Peyer's patch (tissue), 4 donors: Measurements from ENCODE around the gene PRPF38A. TPM values are rescaled to one million over a fixed set of nuclear protein-coding genes. Genes with fewer than 3 reads are reported as not detected.

Experiments
- DNase-seq, 3 donors: peaks; one replicate each; pipeline ENCODE4 v3.0.0-alpha.2; 2017 to 2019
- H3K27ac ChIP-seq, 4 donors: fragments of 200-600 bp; sonication (generic); one replicate each; pipeline ENCODE4 v1.5.1; 2016 to 2019
- H3K27me3 ChIP-seq, 2 donors: fragments of 200-600 bp; sonication (generic); one replicate each; pipeline ENCODE4 v1.5.1; 2019
- H3K36me3 ChIP-seq, 3 donors: fragments of 200-600 bp; sonication (generic); one replicate each; pipeline ENCODE4 v1.5.1; 2016 to 2019
- H3K4me1 ChIP-seq, 4 donors: fragments of 200-600 bp; sonication (generic); one replicate each; pipeline ENCODE4 v1.5.1; 2016 to 2019
- H3K4me3 ChIP-seq, 4 donors: fragments of 200-600 bp; sonication (generic); 1 replicate in 3 of 4; 2 replicates in 1 of 4; pipeline ENCODE4 v1.5.1; 2016 to 2019; ENCODE audit warnings: mild to moderate bottlenecking in 1 of 4
- H3K9me3 ChIP-seq, 4 donors: fragments of 200-600 bp; sonication (generic); one replicate each; pipeline ENCODE4 v1.5.1; 2016 to 2019; ENCODE audit warnings: mild to moderate bottlenecking in 1 of 4
- CTCF ChIP-seq, 6 experiments: fragments of 450-650 bp in 4 of 6; fragments of 200-600 bp in 2 of 6; sonication (generic) in 1 of 6; IDR thresholded peaks; one replicate each; pipeline ENCODE4 v1.5.1; 2017 to 2019; ENCODE audit warnings: antibody characterized with exemption in 6 of 6, mild to moderate bottlenecking in 3 of 6, moderate library complexity in 1 of 6
- POLR2A ChIP-seq, 2 donors: fragments of 450-650 bp; IDR thresholded peaks; one replicate each; pipeline ENCODE4 v1.5.1; 2017; ENCODE audit warnings: antibody characterized with exemption in 2 of 2, mild to moderate bottlenecking in 2 of 2, moderate library complexity in 2 of 2
- total RNA-seq, 4 donors: library from RNA; depleted of rRNA; stranded (reverse); fragments of >200 nt; gene quantifications; one replicate each; pipeline ENCODE4 v1.1.0, GENCODE V29; 2016

PRPF38A gene
- total RNA-seq, 4 donors from 2014 or later: 14.2 to 20.6 (median 18.7) TPM

- H3K9me3 ChIP-seq: no peaks in the 10 kb centered on the region
- peaks cover 0 to 31% (median 0%) of the 10 kb centered on the region in 3 donors for H3K36me3 ChIP-seq
Observed at GRCh38 chr1:52426371-52426770, 22.0 kb downstream of the PRPF38A start.

GRCh38 chr1:52427152-52427551, 22.8 kb downstream of the PRPF38A start:
- H3K4me3 ChIP-seq: no peak overlapping the region
- H3K36me3 ChIP-seq: peaks cover 0 to 37% (median 0%) of the 10 kb centered on the region in 3 donors
- H3K27ac ChIP-seq: no peak overlapping the region
- no peak for TF ChIP-seq CTCF (IDR thresholded peaks at IDR 0.05)
- no peak for TF ChIP-seq POLR2A (IDR thresholded peaks at IDR 0.05)
- no peaks in the 10 kb centered on the region for H3K4me1 ChIP-seq
- no peaks in the 10 kb centered on the region for H3K27me3 ChIP-seq
- H3K9me3 ChIP-seq: no peaks in the 10 kb centered on the region
- no peak for DNase-seq

More at GRCh38 chr1:52426371-52426770, 22.0 kb downstream of the PRPF38A start:
- no peaks in the 10 kb centered on the region for H3K4me1 ChIP-seq
- DNase-seq: no peak
- no peak overlapping the region for H3K4me3 ChIP-seq
- H3K27me3 ChIP-seq: no peaks in the 10 kb centered on the region
- TF ChIP-seq CTCF (IDR thresholded peaks at IDR 0.05) (no peak), POLR2A (IDR thresholded peaks at IDR 0.05) (no peak)
- H3K27ac ChIP-seq: no peak overlapping the region

GRCh38 chr1:52432807-52433206, 28.4 kb downstream of the PRPF38A start:
- TF ChIP-seq POLR2A (IDR thresholded peaks at IDR 0.05) (no peak), CTCF (IDR thresholded peaks at IDR 0.05) (no peak)
- Histone ChIP-seq H3K36me3 (peaks cover 0 to 67% (median 0%) of the 10 kb centered on the region in 3 donors), H3K27ac (no peak overlapping the region), H3K4me1 (no peaks in the 10 kb centered on the region), H3K4me3 (no peak overlapping the region), H3K27me3 (no peaks in the 10 kb centered on the region), H3K9me3 (no peaks in the 10 kb centered on the region)
- DNase-seq: no peak

- DNase-seq: no peak
- no peak overlapping the region for H3K4me3 ChIP-seq
- H3K36me3 ChIP-seq: peaks cover 0 to 63% (median 0%) of the 10 kb centered on the region in 3 donors
- no peaks in the 10 kb centered on the region for H3K27me3 ChIP-seq
- H3K27ac ChIP-seq: no peak overlapping the region
- H3K4me1 ChIP-seq: no peaks in the 10 kb centered on the region
- no peaks in the 10 kb centered on the region for H3K9me3 ChIP-seq
- TF ChIP-seq POLR2A (IDR thresholded peaks at IDR 0.05) (no peak), CTCF (IDR thresholded peaks at IDR 0.05) (no peak)
Observed at GRCh38 chr1:52435211-52435610, 30.8 kb downstream of the PRPF38A start.

- TF ChIP-seq POLR2A (IDR thresholded peaks at IDR 0.05) (no peak), CTCF (IDR thresholded peaks at IDR 0.05) (no peak)
- H3K9me3 ChIP-seq: no peaks in the 10 kb centered on the region
- H3K4me3 ChIP-seq: no peak overlapping the region
- no peaks in the 10 kb centered on the region for H3K27me3 ChIP-seq
- H3K36me3 ChIP-seq: peaks cover 0 to 58% (median 0%) of the 10 kb centered on the region in 3 donors
- H3K4me1 ChIP-seq: no peaks in the 10 kb centered on the region
- DNase-seq: no peak
- no peak overlapping the region for H3K27ac ChIP-seq
Observed at GRCh38 chr1:52435650-52436049, 31.2 kb downstream of the PRPF38A start.

- H3K4me1 ChIP-seq: no peaks in the 10 kb centered on the region
- no peaks in the 10 kb centered on the region for H3K27me3 ChIP-seq
- peaks cover 0 to 52% (median 0%) of the 10 kb centered on the region in 3 donors for H3K36me3 ChIP-seq
- H3K27ac ChIP-seq: no peak overlapping the region
- TF ChIP-seq CTCF (IDR thresholded peaks at IDR 0.05): no peak
- no peak for TF ChIP-seq POLR2A (IDR thresholded peaks at IDR 0.05)
- no peak for DNase-seq
- no peaks in the 10 kb centered on the region for H3K9me3 ChIP-seq
- no peak overlapping the region for H3K4me3 ChIP-seq
Observed at GRCh38 chr1:52436817-52437216, 32.4 kb downstream of the PRPF38A start.
